DMS114 treated with DMSO at 0.1 percent for 48 hours (cell line): ENCODE results near the gene TIMM17A.
"Not testable (repeated sequence)": the region's sequence is repeated elsewhere in the genome, so short reads cannot be mapped to it uniquely, and the experiment has no call there.

Source experiments
- DNase-seq: peaks from one replicate; lab custom pipeline; 2025; ENCODE audit not compliant: unreplicated experiment; lab: John Stamatoyannopoulos, UW

TIMM17A gene

GRCh38 chr1:202014060-202014459 lies 58.8 kb downstream of the TIMM17A start:
- DNase-seq = no peak

GRCh38 chr1:202014915-202015661 lies 59.8 kb downstream of the TIMM17A start:
- DNase-seq = no peak

GRCh38 chr1:202015662-202015937 lies 60.3 kb downstream of the TIMM17A start:
- no peak for DNase-seq

GRCh38 chr1:202016022-202016810 lies 60.9 kb downstream of the TIMM17A start:
- DNase-seq = no peak

GRCh38 chr1:202016811-202017748 lies 61.8 kb downstream of the TIMM17A start:
- DNase-seq = no peak

GRCh38 chr1:202017749-202018467 lies 62.6 kb downstream of the TIMM17A start:
- no peak for DNase-seq

- DNase-seq = no peak
Measured at GRCh38 chr1:202018468-202019234, 63.3 kb downstream of the TIMM17A start.

GRCh38 chr1:202019235-202019558 lies 63.9 kb downstream of the TIMM17A start:
- not testable (repeated sequence) for DNase-seq
